HG03175 (cell line): ENCODE data around the gene SMKR1.
A peak's percentile ranks its signal among the peaks of the same experiment; 100 is the strongest.
"Not testable (repeated sequence)": the region's sequence is repeated elsewhere in the genome, so short reads cannot be mapped to it uniquely, and the experiment has no call there.

ENCODE experiments used
- ATAC-seq: cut with Tn5 transposase; IDR thresholded peaks from one replicate; pipeline ENCODE4 v1.9.1; 2021; ENCODE audit warnings: mild to moderate bottlenecking, moderate library complexity; ENCODE audit not compliant: unreplicated experiment

SMKR1 gene

GRCh38 chr7:129481376-129481775, 21.0 kb upstream of the SMKR1 start:
- ATAC-seq = not testable (repeated sequence)

- no peak for ATAC-seq
Observed at GRCh38 chr7:129482781-129483180, 19.6 kb upstream of the SMKR1 start.

GRCh38 chr7:129489491-129489890, 12.8 kb upstream of the SMKR1 start:
- no peak for ATAC-seq

- ATAC-seq = no peak
Observed at GRCh38 chr7:129492391-129492790, 9.9 kb upstream of the SMKR1 start.

GRCh38 chr7:129493555-129493954, 8.8 kb upstream of the SMKR1 start:
- ATAC-seq = no peak

- peak; percentile 76 for ATAC-seq
Observed at GRCh38 chr7:129494041-129494440, 8.3 kb upstream of the SMKR1 start.

- no peak for ATAC-seq
Observed at GRCh38 chr7:129495987-129496386, 6.3 kb upstream of the SMKR1 start.

- ATAC-seq = no peak
Observed at GRCh38 chr7:129496653-129497052, 5.7 kb upstream of the SMKR1 start.

- ATAC-seq = no peak
Observed at GRCh38 chr7:129497156-129497555, 5.2 kb upstream of the SMKR1 start.

GRCh38 chr7:129498021-129498420, 4.3 kb upstream of the SMKR1 start:
- no peak for ATAC-seq

- no peak for ATAC-seq
Observed at GRCh38 chr7:129499999-129500398, 2.3 kb upstream of the SMKR1 start.

- peak; percentile 16 for ATAC-seq
Observed at GRCh38 chr7:129502708-129503685, 666 bp downstream of the SMKR1 start.

- ATAC-seq = no peak
Observed at GRCh38 chr7:129503725-129504124, 1.4 kb downstream of the SMKR1 start.

- ATAC-seq = no peak
Observed at GRCh38 chr7:129512192-129512591, 9.9 kb downstream of the SMKR1 start.

GRCh38 chr7:129513546-129513945, 11.2 kb downstream of the SMKR1 start:
- ATAC-seq = no peak

GRCh38 chr7:129514683-129515082, 12.4 kb downstream of the SMKR1 start:
- no peak for ATAC-seq

- ATAC-seq = no peak
Observed at GRCh38 chr7:129515381-129515780, 13.1 kb downstream of the SMKR1 start.

- ATAC-seq = no peak
Observed at GRCh38 chr7:129517931-129518330, 15.6 kb downstream of the SMKR1 start.

GRCh38 chr7:129519464-129519863, 17.1 kb downstream of the SMKR1 start:
- no peak for ATAC-seq

GRCh38 chr7:129522088-129522970, 20.0 kb downstream of the SMKR1 start:
- ATAC-seq = no peak

GRCh38 chr7:129522971-129523340, 20.6 kb downstream of the SMKR1 start:
- no peak for ATAC-seq

- no peak for ATAC-seq
Observed at GRCh38 chr7:129523924-129524323, 21.6 kb downstream of the SMKR1 start.
